ENCODE data around the gene MAST3. TPM values are rescaled to one million over a fixed set of nuclear protein-coding genes. Genes with fewer than 3 reads are reported as not detected.

MAST3 gene
- total RNA-seq, 4 donors from 2014 or later = 27.2 to 53.5 (median 32.7) TPM

- Histone ChIP-seq H3K36me3 (no peaks in the 10 kb centered on the region), H3K27me3 (peaks cover 8% of the 10 kb centered on the region), H3K4me3 (no peak overlapping the region), H3K27ac (no peak overlapping the region), H3K9me3 (no peaks in the 10 kb centered on the region), H3K4me1 (peaks cover 7 to 20% (median 11%) of the 10 kb centered on the region in 4 donors)
- in situ Hi-C loops (cut with MboI; ENCODE audit: low pct_ligation_motif_present in 1 of 4, low pct_unique_long_range_greater_than_20kb in 1 of 4, low sequenced_read_pairs in 3 of 4) (no loop called here), intact Hi-C loops (cut with DNase I; ENCODE audit: low total_unique reads) (no loop called here)
- no peak for DNase-seq
- WGBS, 2 donors (ENCODE audit: low coverage in 1 of 2) = 71 to 100% methylated on average over 2 to 6 of the region's 6 CpGs
- no peak for TF ChIP-seq CTCF (IDR thresholded peaks at IDR 0.05)
- TF ChIP-seq POLR2AphosphoS5 (IDR thresholded peaks at IDR 0.05) = no peak
- no peak for TF ChIP-seq POLR2A (IDR thresholded peaks at IDR 0.05)
- no peak for TF ChIP-seq EP300 (IDR thresholded peaks at IDR 0.05; ENCODE audit: low read depth)
Observed at GRCh38 chr19:18093439-18094161, 4.0 kb upstream of the MAST3 start.

GRCh38 chr19:18096258-18096657 lies 1.3 kb upstream of the MAST3 start:
- in situ Hi-C loops (cut with MboI; ENCODE audit: low pct_ligation_motif_present in 1 of 4, low pct_unique_long_range_greater_than_20kb in 1 of 4, low sequenced_read_pairs in 3 of 4) (no loop called here), intact Hi-C loops (cut with DNase I; ENCODE audit: low total_unique reads) (no loop called here)
- H3K27ac ChIP-seq = no peak overlapping the region
- DNase-seq = no peak
- TF ChIP-seq EP300 (IDR thresholded peaks at IDR 0.05; ENCODE audit: low read depth) (no peak), POLR2AphosphoS5 (IDR thresholded peaks at IDR 0.05) (no peak), CTCF (IDR thresholded peaks at IDR 0.05) (no peak), POLR2A (IDR thresholded peaks at IDR 0.05) (no peak)
- no peaks in the 10 kb centered on the region for H3K36me3 ChIP-seq
- WGBS, 2 donors (ENCODE audit: low coverage in 1 of 2) = 63 to 82% methylated on average over 1 to 2 of the region's 2 CpGs
- no peaks in the 10 kb centered on the region for H3K9me3 ChIP-seq
- no peak overlapping the region for H3K4me3 ChIP-seq
- peaks cover 33% of the 10 kb centered on the region for H3K27me3 ChIP-seq
- peaks cover 7 to 23% (median 18%) of the 10 kb centered on the region in 4 donors for H3K4me1 ChIP-seq

- peak overlapping the region in 3 of 4 donors; percentile 33 to 52 (median 50) for H3K27ac ChIP-seq
- no peaks in the 10 kb centered on the region for H3K9me3 ChIP-seq
- 23 to 40% methylated on average over 1 to 22 of the region's 22 CpGs for WGBS, 2 donors (ENCODE audit: low coverage in 1 of 2)
- peak overlapping the region; percentile 15 to 52 (median 28) for H3K4me3 ChIP-seq
- peaks cover 7 to 23% (median 18%) of the 10 kb centered on the region in 4 donors for H3K4me1 ChIP-seq
- no peak for TF ChIP-seq CTCF (IDR thresholded peaks at IDR 0.05)
- TF ChIP-seq EP300 (IDR thresholded peaks at IDR 0.05; ENCODE audit: low read depth) = no peak
- no peak for TF ChIP-seq POLR2A (IDR thresholded peaks at IDR 0.05)
- no peak for TF ChIP-seq POLR2AphosphoS5 (IDR thresholded peaks at IDR 0.05)
- in situ Hi-C loops (cut with MboI; ENCODE audit: low pct_ligation_motif_present in 1 of 4, low pct_unique_long_range_greater_than_20kb in 1 of 4, low sequenced_read_pairs in 3 of 4) = no loop called here
- intact Hi-C loops (cut with DNase I; ENCODE audit: low total_unique reads) = no loop called here
- H3K36me3 ChIP-seq = no peaks in the 10 kb centered on the region
- H3K27me3 ChIP-seq = peaks cover 37% of the 10 kb centered on the region
- no peak for DNase-seq
Observed at GRCh38 chr19:18097993-18098890, 664 bp downstream of the MAST3 start.

Measured in transverse colon (tissue), 4 donors.